Astrocyte (in vitro differentiated cells and primary cell): ENCODE data around the gene RFTN2.

Experiments
- EZH2 ChIP-seq: IDR thresholded peaks from 2 replicates; pipeline ENCODE4 v1.6.1; 2012; ENCODE audit warnings: mild to moderate bottlenecking, low read length, inconsistent platforms; ENCODE audit not compliant: insufficient read depth
- TF ChIP-seq, protein P1 (sequence below): IDR thresholded peaks from 2 replicates; pipeline ENCODE4 v1.5.1; 2011; ENCODE audit warnings: low read depth, mild to moderate bottlenecking, inconsistent platforms, low read length, moderate library complexity; ENCODE audit not compliant: insufficient read depth

DNA sequence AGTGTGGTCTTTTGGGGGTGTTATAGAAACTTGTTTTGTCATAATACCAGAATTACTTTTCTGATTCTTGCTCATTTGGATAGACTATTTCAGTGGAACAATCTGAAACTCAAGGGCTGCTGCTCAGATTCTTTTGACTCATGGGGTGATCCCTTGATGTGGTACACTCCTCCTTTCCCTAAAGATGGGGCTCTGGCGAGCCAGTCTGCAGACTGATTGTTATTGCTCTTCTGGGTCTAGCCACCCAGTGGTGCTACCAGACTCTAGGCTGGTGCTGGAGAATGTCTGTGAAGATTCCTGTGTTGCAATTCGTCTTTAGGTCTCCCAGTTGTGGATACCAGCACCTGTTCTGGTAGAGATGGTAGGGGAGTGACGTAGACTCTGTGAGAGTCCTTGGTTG lies 25.6 kb upstream of the RFTN2 start:
- TF ChIP-seq EZH2, result no peak
- TF ChIP-seq, protein P1, sequence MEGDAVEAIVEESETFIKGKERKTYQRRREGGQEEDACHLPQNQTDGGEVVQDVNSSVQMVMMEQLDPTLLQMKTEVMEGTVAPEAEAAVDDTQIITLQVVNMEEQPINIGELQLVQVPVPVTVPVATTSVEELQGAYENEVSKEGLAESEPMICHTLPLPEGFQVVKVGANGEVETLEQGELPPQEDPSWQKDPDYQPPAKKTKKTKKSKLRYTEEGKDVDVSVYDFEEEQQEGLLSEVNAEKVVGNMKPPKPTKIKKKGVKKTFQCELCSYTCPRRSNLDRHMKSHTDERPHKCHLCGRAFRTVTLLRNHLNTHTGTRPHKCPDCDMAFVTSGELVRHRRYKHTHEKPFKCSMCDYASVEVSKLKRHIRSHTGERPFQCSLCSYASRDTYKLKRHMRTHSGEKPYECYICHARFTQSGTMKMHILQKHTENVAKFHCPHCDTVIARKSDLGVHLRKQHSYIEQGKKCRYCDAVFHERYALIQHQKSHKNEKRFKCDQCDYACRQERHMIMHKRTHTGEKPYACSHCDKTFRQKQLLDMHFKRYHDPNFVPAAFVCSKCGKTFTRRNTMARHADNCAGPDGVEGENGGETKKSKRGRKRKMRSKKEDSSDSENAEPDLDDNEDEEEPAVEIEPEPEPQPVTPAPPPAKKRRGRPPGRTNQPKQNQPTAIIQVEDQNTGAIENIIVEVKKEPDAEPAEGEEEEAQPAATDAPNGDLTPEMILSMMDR, result no peak
